K562 (cell line): Measurements from ENCODE around the gene NOD2. TPM values are rescaled to one million over a fixed set of nuclear protein-coding genes. Genes with fewer than 3 reads are reported as not detected.

Experiments
- ATF7 ChIP-seq: fragments of 450-650 bp; IDR thresholded peaks from 2 replicates; pipeline ENCODE4 v1.7.1; 2014; ENCODE audit warnings: mild to moderate bottlenecking, moderate library complexity
- C11orf30 ChIP-seq: fragments of 450-650 bp; IDR thresholded peaks from 2 replicates; pipeline ENCODE4 v1.6.1; 2016; ENCODE audit warnings: low read depth, mild to moderate bottlenecking
- CCNT2 ChIP-seq: IDR thresholded peaks from 2 replicates; pipeline ENCODE4 v1.6.1; 2011; ENCODE audit warnings: borderline replicate concordance, low read depth, mild to moderate bottlenecking, moderate library complexity, mixed read lengths, low read length; ENCODE audit not compliant: insufficient read length; ENCODE audit errors: extremely low read depth
- CREM ChIP-seq: IDR thresholded peaks from 2 replicates; pipeline ENCODE4 v1.6.1; 2014; ENCODE audit warnings: antibody characterized with exemption, low read depth
- CXXC5 ChIP-seq: fragments of 250-450 bp; sonication (Bioruptor Pico); IDR thresholded peaks from 2 replicates; pipeline ENCODE4 v1.8.0; 2022; ENCODE audit warnings: inconsistent platforms, mild to moderate bottlenecking, moderate library complexity
- EGR1 ChIP-seq: fragments of 450-650 bp; conservative IDR thresholded peaks from 2 replicates; pipeline ENCODE4 v1.6.1; 2017; ENCODE audit warnings: mild to moderate bottlenecking
- ELF4 ChIP-seq: fragments of 450-650 bp; formaldehyde crosslinking; IDR thresholded peaks from 2 replicates; pipeline ENCODE4 v1.4.0; 2022; ENCODE audit warnings: missing genetic modification characterization
- ETV1 ChIP-seq: fragments of 450-650 bp; conservative IDR thresholded peaks from 2 replicates; pipeline ENCODE4 v1.6.1; 2016; ENCODE audit warnings: missing genetic modification characterization, control low read depth, low read depth, missing compliant biosample characterization
- GABPA ChIP-seq: fragments of 200-800 bp; sonication (Bioruptor generic); conservative IDR thresholded peaks from 2 replicates; pipeline ENCODE4 v1.6.1; 2016; ENCODE audit warnings: low read depth, missing genetic modification characterization, missing compliant biosample characterization
- KAT7 ChIP-seq: sonication (generic); formaldehyde crosslinking; IDR thresholded peaks from 2 replicates; pipeline ENCODE4 v1.8.0; 2022; ENCODE audit warnings: missing genetic modification reagents, mild to moderate bottlenecking, borderline replicate concordance
- KLF16 ChIP-seq: IDR thresholded peaks from 2 replicates; pipeline ENCODE4 v1.6.1; 2016; ENCODE audit warnings: antibody characterized with exemption
- L3MBTL2 ChIP-seq: fragments of 450-650 bp; IDR thresholded peaks from 2 replicates; pipeline ENCODE4 v1.6.1; 2016; ENCODE audit warnings: mild to moderate bottlenecking, moderate library complexity
- MTA3 ChIP-seq: fragments of 450-650 bp; formaldehyde crosslinking; IDR thresholded peaks from 2 replicates; pipeline ENCODE4 v1.6.1; 2017; ENCODE audit warnings: mild to moderate bottlenecking, borderline replicate concordance
- NRF1 ChIP-seq, 2 experiments: fragments of 450-650 bp; IDR thresholded peaks in 1 of 2; conservative IDR thresholded peaks in 1 of 2; 2 replicates each; pipeline ENCODE4 v1.6.1; 2014; ENCODE audit warnings: mild to moderate bottlenecking in 2 of 2
- POLR2G ChIP-seq: fragments of 200-400 bp; formaldehyde crosslinking; IDR thresholded peaks from 2 replicates; pipeline ENCODE4 v1.6.1; 2017; ENCODE audit warnings: low read depth, mild to moderate bottlenecking, antibody characterized with exemption, low read length, moderate library complexity
- RB1 ChIP-seq: fragments of 450-650 bp; IDR thresholded peaks from 2 replicates; pipeline ENCODE4 v1.6.1; 2017; ENCODE audit warnings: low read depth, mild to moderate bottlenecking
- RBBP5 ChIP-seq: fragments of 200-600 bp; sonication (generic); IDR thresholded peaks from 2 replicates; pipeline ENCODE4 v1.6.1; 2012; ENCODE audit warnings: borderline replicate concordance, mild to moderate bottlenecking, low read length, control low read depth, inconsistent platforms; ENCODE audit not compliant: insufficient read depth, poor library complexity, severe bottlenecking
- SIX5 ChIP-seq, 2 experiments: IDR thresholded peaks; 2 replicates each; pipeline ENCODE4 v1.6.1; 2011; ENCODE audit warnings: low read length in 2 of 2, borderline replicate concordance in 1 of 2, low read depth in 1 of 2, mild to moderate bottlenecking in 1 of 2, moderate library complexity in 1 of 2; ENCODE audit not compliant: insufficient read depth in 1 of 2
- SMAD4 ChIP-seq: fragments of 250-450 bp; sonication (Bioruptor Pico); conservative IDR thresholded peaks from 2 replicates; pipeline ENCODE4 v1.8.0; 2021; ENCODE audit warnings: inconsistent platforms, mild to moderate bottlenecking, moderate library complexity
- SP1 ChIP-seq: sonication (generic); formaldehyde crosslinking; IDR thresholded peaks from 2 replicates; pipeline ENCODE4 v1.8.1; 2022; ENCODE audit warnings: mild to moderate bottlenecking, missing genetic modification reagents
- ZFX ChIP-seq: sonication (generic); formaldehyde crosslinking; IDR thresholded peaks from 2 replicates; pipeline ENCODE4 v1.8.0; 2022; ENCODE audit warnings: mild to moderate bottlenecking, missing genetic modification reagents, moderate library complexity
- ZNF197 ChIP-seq: fragments of 200-800 bp; sonication (Bioruptor generic); IDR thresholded peaks from 2 replicates; pipeline ENCODE4 v1.6.1; 2016; ENCODE audit warnings: low read depth, missing genetic modification characterization, missing compliant biosample characterization
- polyA plus RNA-seq, 8 experiments: library from polyadenylated mRNA; depleted of rRNA in 4 of 8; stranded (reverse) in 5 of 8; unstranded in 3 of 8; fragments of >200 nt; fragmentation: Nextera tagmentation in 2 of 8; fragmentation: Illumina TruSeq in 1 of 8; extraction: Ambion mirVana in 2 of 8; extraction: Trizol in 1 of 8; gene quantifications; 2 replicates each; pipeline versions ENCODE4 v1.2.1 to v1.2.3, GENCODE V29; 2011 to 2014; ENCODE audit warnings: inconsistent platforms in 1 of 8, missing spikeins in 1 of 8
- total RNA-seq, 7 experiments: library from RNA; depleted of rRNA in 6 of 7; stranded (reverse); fragments of >200 nt in 6 of 7; fragmentation: Illumina TruSeq in 2 of 7; extraction: Trizol in 2 of 7; gene quantifications; 2 replicates each; pipeline versions ENCODE4 v1.2.1 to v1.2.3, GENCODE V29; 2011 to 2021; ENCODE audit warnings: low replicate concordance in 1 of 7
- TF ChIP-seq, protein P1 (sequence below), 3 experiments: fragments of 200-800 bp in 1 of 3; sonication (Bioruptor generic) in 1 of 3; sonication (generic) in 1 of 3; formaldehyde crosslinking in 1 of 3; IDR thresholded peaks; 2 replicates each; pipeline versions ENCODE4 v1.6.1 to v1.8.0; 2016 to 2022; ENCODE audit warnings: mild to moderate bottlenecking in 2 of 3, missing compliant biosample characterization in 2 of 3, missing genetic modification characterization in 2 of 3, missing genetic modification reagents in 1 of 3
- TF ChIP-seq, protein P2 (sequence below): fragments of 250-450 bp; sonication (Bioruptor Pico); IDR thresholded peaks from 2 replicates; pipeline ENCODE4 v1.5.0; 2021

NOD2 gene
- total and polyA plus RNA-seq, 9 of the 15 experiments (the other 6 are each of a cell fraction or from before 2014, with no cell fraction given): 0.04 TPM; not detected in 8

DNA sequence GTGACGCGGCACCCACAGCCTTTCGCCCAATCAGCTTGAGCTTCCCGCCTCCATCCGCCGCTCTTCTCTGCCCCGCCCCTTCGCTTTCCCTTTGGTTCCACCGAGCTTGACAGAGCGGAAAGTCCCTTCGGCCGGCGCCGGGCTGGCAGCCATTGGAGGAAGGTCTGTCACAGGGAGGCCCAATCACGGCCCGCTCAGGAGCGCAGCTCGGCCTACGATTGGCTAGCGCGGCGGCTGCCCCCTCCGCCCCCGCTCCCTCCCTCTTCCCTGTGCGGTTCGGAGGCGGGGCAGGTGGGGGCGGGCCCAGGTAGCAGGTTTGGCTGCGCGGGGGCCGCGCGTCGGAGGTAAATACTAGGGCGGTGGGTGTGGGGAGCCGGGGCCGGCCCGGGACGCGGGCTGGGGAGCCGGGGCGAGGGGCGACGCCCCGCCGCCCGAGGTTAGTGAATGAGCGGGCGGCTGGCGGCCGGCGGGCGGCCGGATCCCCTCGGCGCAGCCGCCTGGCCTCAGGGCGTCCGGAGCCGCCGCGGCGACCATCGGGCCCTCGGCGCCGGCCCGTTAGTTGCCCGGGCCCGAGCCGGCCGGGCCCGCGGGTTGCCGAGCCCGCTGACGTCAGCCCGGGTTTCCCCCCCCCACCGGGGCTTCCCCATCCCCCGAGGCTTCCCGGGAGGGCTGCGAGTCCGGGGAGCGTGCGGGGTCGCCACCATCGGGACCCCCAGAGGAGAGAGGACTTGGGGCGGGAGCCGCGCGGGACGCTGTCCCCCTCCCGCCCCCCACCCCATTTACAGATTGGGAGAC lies 48.6 kb downstream of the NOD2 start, which contains the start of gene CYLD (continued):
- TF ChIP-seq, protein P1, sequence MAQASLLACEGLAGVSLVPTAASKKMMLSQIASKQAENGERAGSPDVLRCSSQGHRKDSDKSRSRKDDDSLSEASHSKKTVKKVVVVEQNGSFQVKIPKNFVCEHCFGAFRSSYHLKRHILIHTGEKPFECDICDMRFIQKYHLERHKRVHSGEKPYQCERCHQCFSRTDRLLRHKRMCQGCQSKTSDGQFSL (CRISPR knock-in tag; IDR thresholded peaks at IDR 0.05): peak; percentile 59
- TF ChIP-seq, protein P1 (tag; IDR thresholded peaks at IDR 0.05): peak in 1 of 2 experiments; percentile 82; a peak in 2 of 4 replicates
- TF ChIP-seq EGR1 (peak; percentile 100), POLR2G (peak; percentile 71), C11orf30 (peak; percentile 25; the same call in 1 of the 2 replicates), CREM (peak; percentile 61), RBBP5 (peak; percentile 80), CXXC5 (CRISPR knock-in tag) (peak; percentile 92), ETV1 (tag) (0 out of 2 replicates have a peak, but pooled peaks have one; percentile 32), SP1 (CRISPR knock-in tag) (peak; percentile 77), GABPA (peak; percentile 92), SIX5 (IDR thresholded peaks at IDR 0.05; ENCODE audit: borderline replicate concordance in 1 of 2, insufficient read depth in 1 of 2, low read depth in 1 of 2, low read length in 2 of 2) (peak in 1 of 2 experiments; percentile 47; a peak in 2 of 4 replicates), ELF4 (no peak), MTA3 (peak; percentile 87; the same call in 1 of the 2 replicates), ZNF197 (no peak), SMAD4 (CRISPR knock-in tag) (no peak), CCNT2 (peak; percentile 26), RB1 (peak; percentile 68; the same call in 1 of the 2 replicates), ATF7 (peak; percentile 80), NRF1 (conservative IDR thresholded peaks at IDR 0.05 in 1 of 2, IDR thresholded peaks at IDR 0.05 in 1 of 2) (peak; percentile 85 to 88), KAT7 (CRISPR knock-in tag) (peak; percentile 51; the same call in 1 of the 2 replicates), ZFX (CRISPR knock-in tag) (peak; percentile 17; the same call in 1 of the 2 replicates), KLF16 (peak; percentile 30; the same call in 1 of the 2 replicates), L3MBTL2 (no peak)
- TF ChIP-seq, protein P2, sequence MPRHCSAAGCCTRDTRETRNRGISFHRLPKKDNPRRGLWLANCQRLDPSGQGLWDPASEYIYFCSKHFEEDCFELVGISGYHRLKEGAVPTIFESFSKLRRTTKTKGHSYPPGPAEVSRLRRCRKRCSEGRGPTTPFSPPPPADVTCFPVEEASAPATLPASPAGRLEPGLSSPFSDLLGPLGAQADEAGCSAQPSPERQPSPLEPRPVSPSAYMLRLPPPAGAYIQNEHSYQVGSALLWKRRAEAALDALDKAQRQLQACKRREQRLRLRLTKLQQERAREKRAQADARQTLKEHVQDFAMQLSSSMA (CRISPR knock-in tag): peak; percentile 99
